Osteoblast (primary cell): ENCODE measurements around the gene DKK2. TPM values are rescaled to one million over a fixed set of nuclear protein-coding genes. Genes with fewer than 3 reads are reported as not detected.

ENCODE experiments used
- DNase-seq: peaks from one replicate; pipeline ENCODE4 v3.0.0; 2011; ENCODE audit warnings: low spot score, mixed read lengths; ENCODE audit not compliant: insufficient read length; ENCODE audit errors: missing footprints
- H2AFZ ChIP-seq: 2 replicates; pipeline ENCODE4 v1.6.0; 2011; ENCODE audit warnings: mild to moderate bottlenecking, low read length
- H3K27ac ChIP-seq: 2 replicates; pipeline ENCODE4 v1.5.1; 2011; ENCODE audit warnings: mild to moderate bottlenecking, low read depth, low read length, moderate library complexity
- H3K27me3 ChIP-seq: 2 replicates; pipeline ENCODE4 v1.6.0; 2012; ENCODE audit warnings: mild to moderate bottlenecking, control low read depth, inconsistent platforms, low read length, moderate library complexity; ENCODE audit not compliant: insufficient read depth
- H3K36me3 ChIP-seq: 2 replicates; pipeline ENCODE4 v1.5.1; 2011; ENCODE audit warnings: mild to moderate bottlenecking, low read length, control low read depth, moderate library complexity; ENCODE audit not compliant: insufficient read depth
- H3K4me1 ChIP-seq: 2 replicates; pipeline ENCODE4 v1.5.1; 2011; ENCODE audit warnings: mild to moderate bottlenecking, low read length, control low read depth, moderate library complexity; ENCODE audit not compliant: insufficient read depth
- H3K4me2 ChIP-seq: 2 replicates; pipeline ENCODE4 v1.6.0; 2011; ENCODE audit warnings: mild to moderate bottlenecking, low read length; ENCODE audit not compliant: insufficient read depth
- H3K4me3 ChIP-seq: fragments of 200-600 bp; sonication (generic); 3 replicates; pipeline ENCODE4 v1.5.1; 2012; ENCODE audit warnings: mild to moderate bottlenecking, low read length, inconsistent platforms; ENCODE audit not compliant: insufficient read depth
- H3K79me2 ChIP-seq: 2 replicates; pipeline ENCODE4 v1.6.0; 2012; ENCODE audit warnings: mild to moderate bottlenecking, low read length, control low read depth, inconsistent platforms; ENCODE audit not compliant: insufficient read depth
- H3K9me3 ChIP-seq: 2 replicates; pipeline ENCODE4 v1.5.1; 2011; ENCODE audit warnings: low read depth, low read length, control low read depth
- H4K20me1 ChIP-seq: 2 replicates; pipeline ENCODE4 v1.6.0; 2012; ENCODE audit warnings: mild to moderate bottlenecking, low read length, control low read depth; ENCODE audit not compliant: insufficient read depth
- total RNA-seq: library from RNA; depleted of rRNA; stranded (reverse); fragments of >200 nt; gene quantifications from 2 replicates; pipeline ENCODE4 v1.2.3, GENCODE V29; 2012
- TF ChIP-seq, protein P1 (sequence below): IDR thresholded peaks from 2 replicates; pipeline ENCODE4 v1.5.1; 2011; ENCODE audit warnings: mild to moderate bottlenecking, low read depth, low read length, moderate library complexity; ENCODE audit errors: extremely low read depth

The DKK2 gene
- total RNA-seq, 1 donor = not detected

DNA sequence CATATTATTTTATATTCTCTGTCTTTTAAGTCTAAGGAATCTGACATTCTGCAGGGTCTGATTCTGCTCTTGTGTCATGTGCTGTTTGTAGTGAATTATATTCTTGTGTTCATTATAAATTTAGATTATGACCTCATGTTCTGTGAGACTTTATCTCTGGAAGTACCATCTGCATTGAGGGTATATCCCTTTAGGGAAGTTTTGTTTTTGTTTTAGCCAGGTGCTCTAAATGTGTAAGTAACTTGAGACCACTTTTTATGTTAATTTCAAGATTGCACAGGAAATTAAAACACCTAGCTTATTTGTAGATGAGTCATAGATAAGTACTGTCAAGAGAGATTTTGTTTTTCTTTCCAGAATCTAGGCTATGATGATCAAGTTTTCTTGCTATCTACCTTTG lies 35.0 kb upstream of the DKK2 start:
- TF ChIP-seq, protein P1, sequence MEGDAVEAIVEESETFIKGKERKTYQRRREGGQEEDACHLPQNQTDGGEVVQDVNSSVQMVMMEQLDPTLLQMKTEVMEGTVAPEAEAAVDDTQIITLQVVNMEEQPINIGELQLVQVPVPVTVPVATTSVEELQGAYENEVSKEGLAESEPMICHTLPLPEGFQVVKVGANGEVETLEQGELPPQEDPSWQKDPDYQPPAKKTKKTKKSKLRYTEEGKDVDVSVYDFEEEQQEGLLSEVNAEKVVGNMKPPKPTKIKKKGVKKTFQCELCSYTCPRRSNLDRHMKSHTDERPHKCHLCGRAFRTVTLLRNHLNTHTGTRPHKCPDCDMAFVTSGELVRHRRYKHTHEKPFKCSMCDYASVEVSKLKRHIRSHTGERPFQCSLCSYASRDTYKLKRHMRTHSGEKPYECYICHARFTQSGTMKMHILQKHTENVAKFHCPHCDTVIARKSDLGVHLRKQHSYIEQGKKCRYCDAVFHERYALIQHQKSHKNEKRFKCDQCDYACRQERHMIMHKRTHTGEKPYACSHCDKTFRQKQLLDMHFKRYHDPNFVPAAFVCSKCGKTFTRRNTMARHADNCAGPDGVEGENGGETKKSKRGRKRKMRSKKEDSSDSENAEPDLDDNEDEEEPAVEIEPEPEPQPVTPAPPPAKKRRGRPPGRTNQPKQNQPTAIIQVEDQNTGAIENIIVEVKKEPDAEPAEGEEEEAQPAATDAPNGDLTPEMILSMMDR = no peak
- no peak overlapping the region for H2AFZ ChIP-seq
- H3K4me3 ChIP-seq = no peak overlapping the region
- peak; percentile 66 for DNase-seq
- H4K20me1 ChIP-seq = no peaks in the 10 kb centered on the region
- no peaks in the 10 kb centered on the region for H3K79me2 ChIP-seq
- no peak overlapping the region for H3K27ac ChIP-seq
- H3K27me3 ChIP-seq = no peaks in the 10 kb centered on the region
- peaks cover 8% of the 10 kb centered on the region for H3K4me1 ChIP-seq
- H3K9me3 ChIP-seq = no peaks in the 10 kb centered on the region
- no peak overlapping the region for H3K4me2 ChIP-seq
- no peaks in the 10 kb centered on the region for H3K36me3 ChIP-seq

DNA sequence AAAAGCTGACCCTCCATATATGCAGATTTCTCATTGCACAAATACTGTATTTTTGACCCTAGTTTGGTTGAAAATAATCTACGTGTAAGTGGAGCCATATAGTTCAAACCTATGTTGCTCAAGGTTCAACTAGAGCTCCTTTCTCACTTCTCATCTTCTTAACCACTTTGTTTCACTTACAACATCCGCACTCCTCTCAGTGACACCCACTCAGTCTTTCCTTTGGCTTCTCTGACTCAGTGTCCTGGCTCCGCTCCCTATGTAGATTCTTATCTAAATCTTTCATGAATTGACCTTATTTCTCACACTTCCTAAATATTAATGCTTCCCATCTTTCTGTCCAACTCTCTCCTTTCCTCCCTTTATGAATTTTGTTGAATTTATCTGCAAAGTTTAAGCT lies 32.9 kb upstream of the DKK2 start:
- H3K27ac ChIP-seq = no peak overlapping the region
- peak overlapping the region; percentile 16 for H3K4me2 ChIP-seq
- H2AFZ ChIP-seq = no peak overlapping the region

DNA sequence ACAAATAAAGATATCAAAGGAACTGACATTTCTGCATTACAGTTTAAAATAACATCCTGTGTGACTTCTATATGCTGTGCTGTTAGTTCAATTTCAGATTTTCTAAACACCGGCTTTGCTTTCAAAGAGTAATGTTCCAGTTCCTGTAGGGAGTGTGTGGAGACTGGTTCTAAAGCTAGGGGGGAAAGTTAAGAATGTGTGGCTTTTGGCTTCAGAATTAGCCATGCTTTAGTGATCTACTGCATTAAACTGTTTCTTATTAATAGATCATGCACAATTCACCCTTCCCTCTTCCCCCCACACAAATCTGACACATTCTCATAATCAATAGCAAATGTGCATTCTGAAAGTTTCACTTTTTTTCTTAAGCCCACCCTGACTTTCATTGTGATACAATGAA lies 32.0 kb upstream of the DKK2 start:
- Histone ChIP-seq H3K27me3 (no peaks in the 10 kb centered on the region), H3K4me3 (no peak overlapping the region), H3K79me2 (no peaks in the 10 kb centered on the region), H4K20me1 (no peaks in the 10 kb centered on the region), H3K4me1 (peaks cover 8% of the 10 kb centered on the region), H3K4me2 (no peak overlapping the region), H3K27ac (no peak overlapping the region), H2AFZ (no peak overlapping the region), H3K9me3 (no peaks in the 10 kb centered on the region), H3K36me3 (no peaks in the 10 kb centered on the region)
- TF ChIP-seq, protein P1 = no peak
- no peak for DNase-seq

More for the DNA sequence above, 32.9 kb upstream of the DKK2 start:
- H3K4me3 ChIP-seq = no peak overlapping the region
- no peaks in the 10 kb centered on the region for H3K27me3 ChIP-seq
- H3K9me3 ChIP-seq = no peaks in the 10 kb centered on the region
- H3K36me3 ChIP-seq = no peaks in the 10 kb centered on the region
- peak; percentile 76 for DNase-seq
- peaks cover 8% of the 10 kb centered on the region for H3K4me1 ChIP-seq
- H4K20me1 ChIP-seq = no peaks in the 10 kb centered on the region
- no peaks in the 10 kb centered on the region for H3K79me2 ChIP-seq
- TF ChIP-seq, protein P1 = no peak

DNA sequence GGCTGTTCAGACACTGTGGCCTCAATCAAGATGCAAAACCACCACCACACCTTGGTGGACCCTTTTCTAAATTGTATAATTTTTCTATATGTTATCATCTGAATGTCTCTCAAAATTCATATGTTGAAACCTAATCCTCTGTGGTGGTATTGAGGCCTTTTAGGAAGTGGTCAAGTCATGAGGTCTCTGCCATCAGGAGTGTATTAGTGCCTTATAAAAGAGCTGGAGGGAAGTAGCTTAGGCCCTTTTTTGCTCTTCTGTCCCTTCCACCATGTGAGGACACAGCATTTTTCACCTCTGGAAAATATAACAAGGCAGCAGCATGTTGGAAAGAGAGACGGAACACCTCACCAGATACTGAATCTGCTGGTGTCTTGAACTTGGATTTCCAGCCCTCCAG lies 30.5 kb upstream of the DKK2 start:
- H3K36me3 ChIP-seq = no peaks in the 10 kb centered on the region
- no peaks in the 10 kb centered on the region for H3K27me3 ChIP-seq
- peaks cover 8% of the 10 kb centered on the region for H3K4me1 ChIP-seq
- no peak for DNase-seq
- H3K9me3 ChIP-seq = no peaks in the 10 kb centered on the region
- H4K20me1 ChIP-seq = no peaks in the 10 kb centered on the region
- H3K27ac ChIP-seq = no peak overlapping the region
- H3K4me2 ChIP-seq = no peak overlapping the region
- H2AFZ ChIP-seq = no peak overlapping the region
- no peak overlapping the region for H3K4me3 ChIP-seq
- TF ChIP-seq, protein P1 = no peak
- no peaks in the 10 kb centered on the region for H3K79me2 ChIP-seq
